GM08714 (cell line): ENCODE results near the gene SLC24A5.

ENCODE experiments used
- H3K4me3 ChIP-seq: fragments of 200-500 bp; sonication (Bioruptor generic); 2 replicates; pipeline ENCODE4 v1.5.1; 2014; ENCODE audit warnings: mild to moderate bottlenecking, low read length, inconsistent platforms
- ZNF274 ChIP-seq: IDR thresholded peaks from 2 replicates; pipeline ENCODE4 v1.6.1; 2012; ENCODE audit warnings: mild to moderate bottlenecking, low read depth, low read length

Gene SLC24A5

GRCh38 chr15:48144889-48145288, 24.1 kb downstream of the SLC24A5 start:
- no peak overlapping the region for H3K4me3 ChIP-seq
- TF ChIP-seq ZNF274: no peak

- H3K4me3 ChIP-seq: no peak overlapping the region
- no peak for TF ChIP-seq ZNF274
Observed at GRCh38 chr15:48145923-48146322, 25.1 kb downstream of the SLC24A5 start.

- TF ChIP-seq ZNF274: no peak
- H3K4me3 ChIP-seq: no peak overlapping the region
Observed at GRCh38 chr15:48147358-48147757, 26.6 kb downstream of the SLC24A5 start.

GRCh38 chr15:48149858-48150257, 29.1 kb downstream of the SLC24A5 start:
- TF ChIP-seq ZNF274: no peak
- H3K4me3 ChIP-seq: no peak overlapping the region

- no peak overlapping the region for H3K4me3 ChIP-seq
- TF ChIP-seq ZNF274: no peak
Observed at GRCh38 chr15:48153526-48153925, 32.7 kb downstream of the SLC24A5 start.

GRCh38 chr15:48168616-48169015, 47.8 kb downstream of the SLC24A5 start:
- TF ChIP-seq ZNF274: no peak
- H3K4me3 ChIP-seq: no peak overlapping the region

GRCh38 chr15:48170981-48171380, 50.2 kb downstream of the SLC24A5 start:
- no peak for TF ChIP-seq ZNF274

GRCh38 chr15:48175126-48175525, 54.3 kb downstream of the SLC24A5 start:
- TF ChIP-seq ZNF274: no peak
- H3K4me3 ChIP-seq: no peak overlapping the region

More at GRCh38 chr15:48170981-48171380, 50.2 kb downstream of the SLC24A5 start:
- no peak overlapping the region for H3K4me3 ChIP-seq

GRCh38 chr15:48176112-48176511, 55.3 kb downstream of the SLC24A5 start:
- no peak overlapping the region for H3K4me3 ChIP-seq
- no peak for TF ChIP-seq ZNF274

- H3K4me3 ChIP-seq: peak overlapping the region; percentile 88
- TF ChIP-seq ZNF274: no peak
Observed at GRCh38 chr15:48176957-48177356, 56.2 kb downstream of the SLC24A5 start.

- no peak for TF ChIP-seq ZNF274
- peak overlapping the region; percentile 88 for H3K4me3 ChIP-seq
Observed at GRCh38 chr15:48177383-48177765, 56.6 kb downstream of the SLC24A5 start.

GRCh38 chr15:48177766-48178647, 57.2 kb downstream of the SLC24A5 start, which contains the start of gene MYEF2:
Gene MYEF2 (minus strand): TSS chr15:48178295. CDS start chr15:48178237, 58 bp downstream.
- peak within 1 kb of the TSS; percentile 88 for H3K4me3 ChIP-seq
- no peak for TF ChIP-seq ZNF274

GRCh38 chr15:48178648-48178931, 57.8 kb downstream of the SLC24A5 start:
- no peak for TF ChIP-seq ZNF274
- peak overlapping the region; percentile 88; the same call in 1 of the 2 replicates for H3K4me3 ChIP-seq

- no peak for TF ChIP-seq ZNF274
- H3K4me3 ChIP-seq: no peak overlapping the region
Observed at GRCh38 chr15:48182749-48183148, 62.0 kb downstream of the SLC24A5 start.

GRCh38 chr15:48185529-48185928, 64.7 kb downstream of the SLC24A5 start:
- no peak overlapping the region for H3K4me3 ChIP-seq
- no peak for TF ChIP-seq ZNF274
